Esophagus squamous epithelium (tissue), 4 donors: Measurements from ENCODE around the gene GJA1.

Source experiments
- POLR2A ChIP-seq, 4 donors: fragments of 450-650 bp; IDR thresholded peaks; one replicate each; pipeline ENCODE4 v1.6.1; 2017; ENCODE audit warnings: antibody characterized with exemption in 4 of 4, mild to moderate bottlenecking in 4 of 4, moderate library complexity in 3 of 4
- TF ChIP-seq, protein P1 (sequence below), 6 experiments: fragments of 450-650 bp in 4 of 6; fragments of 200-600 bp in 2 of 6; sonication (generic) in 2 of 6; IDR thresholded peaks; one replicate each; pipeline ENCODE4 v1.5.1; 2016 to 2019; ENCODE audit warnings: antibody characterized with exemption in 6 of 6, mild to moderate bottlenecking in 4 of 6, moderate library complexity in 4 of 6

DNA sequence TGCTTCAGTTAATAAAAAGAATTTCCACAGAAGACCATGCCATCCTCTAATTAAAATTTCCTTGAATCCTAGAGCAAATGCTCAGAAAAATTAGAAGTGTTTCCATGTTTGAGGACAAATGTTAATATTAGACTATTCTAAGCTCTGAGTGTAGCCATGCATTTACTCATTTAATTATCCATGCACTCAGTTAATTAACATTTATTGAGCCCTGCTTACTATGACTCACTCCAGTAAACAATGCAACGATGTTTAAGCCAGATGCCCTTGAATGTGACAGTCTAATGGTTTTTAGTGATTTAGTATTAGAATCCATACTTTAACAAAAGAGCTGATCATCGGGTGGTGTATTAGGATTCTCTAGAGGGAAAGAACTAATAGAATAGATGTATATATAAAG, 37.3 kb upstream of the GJA1 start:
- no peak for TF ChIP-seq POLR2A (IDR thresholded peaks at IDR 0.05)
- TF ChIP-seq, protein P1, sequence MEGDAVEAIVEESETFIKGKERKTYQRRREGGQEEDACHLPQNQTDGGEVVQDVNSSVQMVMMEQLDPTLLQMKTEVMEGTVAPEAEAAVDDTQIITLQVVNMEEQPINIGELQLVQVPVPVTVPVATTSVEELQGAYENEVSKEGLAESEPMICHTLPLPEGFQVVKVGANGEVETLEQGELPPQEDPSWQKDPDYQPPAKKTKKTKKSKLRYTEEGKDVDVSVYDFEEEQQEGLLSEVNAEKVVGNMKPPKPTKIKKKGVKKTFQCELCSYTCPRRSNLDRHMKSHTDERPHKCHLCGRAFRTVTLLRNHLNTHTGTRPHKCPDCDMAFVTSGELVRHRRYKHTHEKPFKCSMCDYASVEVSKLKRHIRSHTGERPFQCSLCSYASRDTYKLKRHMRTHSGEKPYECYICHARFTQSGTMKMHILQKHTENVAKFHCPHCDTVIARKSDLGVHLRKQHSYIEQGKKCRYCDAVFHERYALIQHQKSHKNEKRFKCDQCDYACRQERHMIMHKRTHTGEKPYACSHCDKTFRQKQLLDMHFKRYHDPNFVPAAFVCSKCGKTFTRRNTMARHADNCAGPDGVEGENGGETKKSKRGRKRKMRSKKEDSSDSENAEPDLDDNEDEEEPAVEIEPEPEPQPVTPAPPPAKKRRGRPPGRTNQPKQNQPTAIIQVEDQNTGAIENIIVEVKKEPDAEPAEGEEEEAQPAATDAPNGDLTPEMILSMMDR (IDR thresholded peaks at IDR 0.05) = no peak
